K562 (cell line): ENCODE results near the gene MTRFR. TPM values are rescaled to one million over a fixed set of nuclear protein-coding genes. Genes with fewer than 3 reads are reported as not detected.

Experiments used
- ATAC-seq: fragments of 200-7000 bp; cut with Tn5 transposase; 3 replicates; pipeline ENCODE4 v1.9.1; 2020; ENCODE audit warnings: moderate library complexity
- BruUV-seq: library from RNA; stranded (reverse); fragments of 400-500 nt; replicated peaks from 2 replicates; lab custom pipeline; 2021; lab: Mats Ljungman, UMichigan
- CTCF ChIA-PET: fragments of 300-600 bp; formaldehyde crosslinking; extraction: SDS; loops from one replicate; lab custom pipeline; 2021; ENCODE audit warnings: low intra/inter-chr PET ratio; lab: Yijun Ruan, JAX
- POLR2A ChIA-PET: fragments of 300-600, 350-650 bp; sonication (Branson Sonifier 250); formaldehyde crosslinking; extraction: SDS; loops from one replicate; lab custom pipeline; 2021; ENCODE audit warnings: antibody characterized with exemption, inconsistent platforms; lab: Yijun Ruan, JAX
- DNase-seq, 4 experiments: peaks; one replicate each; pipeline versions ENCODE4 v3.0.0 to v3.0.0-alpha.2; 2011 to 2018; ENCODE audit warnings: low spot score in 3 of 4, mixed read lengths in 3 of 4; ENCODE audit errors: extremely low read depth in 1 of 4
- FAIRE-seq: peaks from 2 replicates; lab custom pipeline; 2011; peaks lifted over from hg19 to GRCh38; lab: Jason Lieb, UNC
- H2AFZ ChIP-seq: 2 replicates; pipeline ENCODE4 v1.6.0; 2011; ENCODE audit warnings: low read depth, low read length, control low read depth, inconsistent platforms
- H3K27ac ChIP-seq: fragments of 200-600 bp; 3 replicates; pipeline ENCODE4 v1.8.0; 2011; ENCODE audit warnings: low read depth, mild to moderate bottlenecking, control low read depth, inconsistent platforms, low read length, moderate library complexity, mixed read lengths; ENCODE audit errors: extremely low read depth
- H3K27me3 ChIP-seq, 2 experiments: fragments of 300-600 bp in 1 of 2; 2 replicates in 1 of 2; 3 replicates in 1 of 2; pipeline versions ENCODE4 v1.6.0 to v1.8.0; 2011; ENCODE audit warnings: inconsistent platforms in 2 of 2, low read length in 2 of 2, mild to moderate bottlenecking in 1 of 2, mixed read lengths in 1 of 2, moderate library complexity in 1 of 2; ENCODE audit not compliant: control insufficient read depth in 2 of 2, insufficient read depth in 2 of 2
- H3K36me3 ChIP-seq: fragments of 300-600 bp; 3 replicates; pipeline ENCODE4 v1.8.0; 2011; ENCODE audit warnings: mild to moderate bottlenecking, low read length, inconsistent platforms; ENCODE audit not compliant: control insufficient read depth, insufficient read depth
- H3K4me1 ChIP-seq, 2 experiments: fragments of 200-600 bp in 1 of 2; replicated peaks in 1 of 2; 2 replicates in 1 of 2; 3 replicates in 1 of 2; pipeline versions ENCODE4 v1.5.1 to v1.8.0; 2011; ENCODE audit warnings: inconsistent platforms in 2 of 2, low read length in 2 of 2, mild to moderate bottlenecking in 1 of 2, mixed read lengths in 1 of 2, moderate library complexity in 1 of 2; ENCODE audit not compliant: control insufficient read depth in 2 of 2, insufficient read depth in 2 of 2
- H3K4me2 ChIP-seq: 2 replicates; pipeline ENCODE4 v1.6.1; 2011; ENCODE audit warnings: low read length, control low read depth, inconsistent platforms, mixed read lengths; ENCODE audit not compliant: insufficient read depth
- H3K4me3 ChIP-seq: fragments of 200-600 bp; sonication (generic), shearing (Covaris generic); 2 replicates; pipeline ENCODE4 v1.5.1; 2016; ENCODE audit warnings: control low read depth, inconsistent platforms
- H3K79me2 ChIP-seq: fragments of 200-600 bp; 3 replicates; pipeline ENCODE4 v1.8.0; 2011; ENCODE audit warnings: low read length, inconsistent platforms; ENCODE audit not compliant: control insufficient read depth, insufficient read depth
- H3K9ac ChIP-seq, 2 experiments: 2 replicates each; pipeline versions ENCODE4 v1.6.0 to v1.6.1; 2011; ENCODE audit warnings: low read depth in 2 of 2, low read length in 2 of 2, control low read depth in 1 of 2, inconsistent platforms in 1 of 2, mild to moderate bottlenecking in 1 of 2, mixed read lengths in 1 of 2; ENCODE audit not compliant: insufficient read depth in 1 of 2
- H3K9me1 ChIP-seq: one replicate; pipeline ENCODE4 v1.6.0; 2011; ENCODE audit warnings: inconsistent platforms, mild to moderate bottlenecking, low read length, moderate library complexity; ENCODE audit not compliant: control insufficient read depth, insufficient read depth
- H3K9me3 ChIP-seq: replicated peaks from 2 replicates; pipeline ENCODE4 v1.5.1; 2011; ENCODE audit warnings: low read depth, low read length, inconsistent platforms; ENCODE audit not compliant: control insufficient read depth, insufficient read depth
- H4K20me1 ChIP-seq: replicated peaks from 2 replicates; pipeline ENCODE4 v1.6.1; 2011; ENCODE audit warnings: low read length, inconsistent platforms, mixed read lengths; ENCODE audit not compliant: control insufficient read depth, insufficient read depth
- DPF2 ChIP-seq: fragments of 450-650 bp; IDR thresholded peaks from 2 replicates; pipeline ENCODE4 v1.6.1; 2016
- POLR2A ChIP-seq: fragments of 450-650 bp; conservative IDR thresholded peaks from 2 replicates; pipeline ENCODE4 v1.6.1; 2016
- RFX1 ChIP-seq: fragments of 450-650 bp; IDR thresholded peaks from 2 replicates; pipeline ENCODE4 v1.6.1; 2016; ENCODE audit warnings: mild to moderate bottlenecking, moderate library complexity
- SPI1 ChIP-seq: IDR thresholded peaks from 2 replicates; pipeline ENCODE4 v1.6.1; 2011; ENCODE audit warnings: low read depth, low read length, control low read depth, borderline replicate concordance
- ZBTB34 ChIP-seq: fragments of 250-450 bp; sonication (Bioruptor Pico); IDR thresholded peaks from 2 replicates; pipeline ENCODE4 v1.8.0; 2021; ENCODE audit warnings: mild to moderate bottlenecking, moderate library complexity
- WGBS: fragments of 100-300 bp; shearing (Covaris generic); methylation state at CpG from one replicate; pipeline ENCODE4 v1.1.6; 2016; ENCODE audit warnings: low coverage, mixed read lengths; ENCODE audit not compliant: insufficient coverage; ENCODE audit errors: missing lambda C conversion rate; 5-methylcytosine and 5-hydroxymethylcytosine counted together
- in situ Hi-C: fragments of 300-500 bp; cut with MboI; formaldehyde crosslinking; loops from 4 replicates; pipeline ENCODE4 v1.15.0; 2018; ENCODE audit warnings: inconsistent platforms, mixed read lengths
- intact Hi-C: fragments of 100-400 bp; cut with micrococcal nuclease; formaldehyde crosslinking; loops from 2 replicates; pipeline ENCODE4 v1.14.2; 2022
- polyA plus RNA-seq, 8 experiments: library from polyadenylated mRNA; depleted of rRNA in 4 of 8; stranded (reverse) in 5 of 8; unstranded in 3 of 8; fragments of >200 nt; fragmentation: Nextera tagmentation in 2 of 8; fragmentation: Illumina TruSeq in 1 of 8; extraction: Ambion mirVana in 2 of 8; extraction: Trizol in 1 of 8; gene quantifications; 2 replicates each; pipeline versions ENCODE4 v1.2.1 to v1.2.3, GENCODE V29; 2011 to 2014; ENCODE audit warnings: inconsistent platforms in 1 of 8, missing spikeins in 1 of 8
- total RNA-seq, 7 experiments: library from RNA; depleted of rRNA in 6 of 7; stranded (reverse); fragments of >200 nt in 6 of 7; fragmentation: Illumina TruSeq in 2 of 7; extraction: Trizol in 2 of 7; gene quantifications; 2 replicates each; pipeline versions ENCODE4 v1.2.1 to v1.2.3, GENCODE V29; 2011 to 2021; ENCODE audit warnings: low replicate concordance in 1 of 7
- TF ChIP-seq, protein P1 (sequence below): fragments of 450-650 bp; IDR thresholded peaks from 2 replicates; pipeline ENCODE4 v1.6.1; 2016; ENCODE audit warnings: mild to moderate bottlenecking

MTRFR gene
- total and polyA plus RNA-seq, 9 of the 15 experiments (the other 6 are each of a cell fraction or from before 2014, with no cell fraction given), result 16.7 to 55.6 (median 34.7) TPM

DNA sequence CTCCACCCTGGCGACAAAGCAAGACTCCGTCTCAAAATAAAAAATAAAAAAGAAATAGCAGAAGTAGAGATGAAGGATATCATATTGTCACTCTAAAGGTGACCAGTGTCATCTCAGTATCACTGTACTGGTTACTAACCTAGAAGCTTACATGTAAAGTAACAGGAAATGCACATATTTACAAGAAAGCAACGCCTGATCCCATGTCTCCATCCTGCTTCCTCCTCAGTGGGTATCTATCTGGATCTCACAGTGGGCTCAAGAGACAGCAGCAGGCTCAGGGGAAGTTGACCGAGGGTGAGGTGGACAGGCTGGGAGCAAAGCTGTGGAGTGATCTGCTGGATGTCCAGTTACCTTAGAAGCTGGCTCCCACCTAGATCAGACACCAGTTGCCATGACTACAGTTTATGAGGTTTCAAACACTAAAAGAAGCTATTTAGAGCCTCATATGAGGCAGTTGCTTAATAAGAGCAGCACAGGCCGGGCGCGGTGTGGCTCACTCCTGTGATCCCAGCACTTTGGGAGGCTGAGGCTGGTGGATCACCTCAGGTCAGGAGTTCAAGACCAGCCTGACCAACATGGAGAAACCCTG, 10.5 kb downstream of the MTRFR start:
- FAIRE-seq (no peak), DNase-seq (no peak), ATAC-seq (no peak; the same call in 2 of the 3 replicates)
- Histone ChIP-seq H3K9me1 (no peaks in the 10 kb centered on the region), H3K9ac (no peak overlapping the region), H4K20me1 (no peaks in the 10 kb centered on the region), H3K9me3 (0 out of 2 replicates have a peak, but pooled peaks cover 2% of the 10 kb centered on the region), H3K4me1 (peaks cover 3 to 4% of the 10 kb centered on the region in 2 experiments; a peak in 3 of 5 replicates), H3K27me3 (no peaks in the 10 kb centered on the region), H3K36me3 (peaks cover 46% of the 10 kb centered on the region), H2AFZ (no peak overlapping the region), H3K4me3 (no peak overlapping the region), H3K4me2 (no peak overlapping the region), H3K27ac (no peak overlapping the region), H3K79me2 (peaks cover 74% of the 10 kb centered on the region)
- CTCF ChIA-PET, result no interaction called here
- in situ Hi-C loops (no loop called here), intact Hi-C loops (no loop called here)
- POLR2A ChIA-PET, result interaction anchor here (1.2 to 3.4 kb wide), 2 partner anchors 10 to 11 kb away, joined by 4 to 28 read pairs; partner anchors contain the start of genes MPHOSPH9 and MTRFR
- 74% methylated on average over 7 of the region's 7 CpGs for WGBS
- TF ChIP-seq ZBTB34 (no peak), POLR2A (0 out of 2 replicates have a peak, but pooled peaks have one; percentile 12), RFX1 (peak; percentile 82)
- no TSS peak for BruUV-seq

- TF ChIP-seq, protein P1, sequence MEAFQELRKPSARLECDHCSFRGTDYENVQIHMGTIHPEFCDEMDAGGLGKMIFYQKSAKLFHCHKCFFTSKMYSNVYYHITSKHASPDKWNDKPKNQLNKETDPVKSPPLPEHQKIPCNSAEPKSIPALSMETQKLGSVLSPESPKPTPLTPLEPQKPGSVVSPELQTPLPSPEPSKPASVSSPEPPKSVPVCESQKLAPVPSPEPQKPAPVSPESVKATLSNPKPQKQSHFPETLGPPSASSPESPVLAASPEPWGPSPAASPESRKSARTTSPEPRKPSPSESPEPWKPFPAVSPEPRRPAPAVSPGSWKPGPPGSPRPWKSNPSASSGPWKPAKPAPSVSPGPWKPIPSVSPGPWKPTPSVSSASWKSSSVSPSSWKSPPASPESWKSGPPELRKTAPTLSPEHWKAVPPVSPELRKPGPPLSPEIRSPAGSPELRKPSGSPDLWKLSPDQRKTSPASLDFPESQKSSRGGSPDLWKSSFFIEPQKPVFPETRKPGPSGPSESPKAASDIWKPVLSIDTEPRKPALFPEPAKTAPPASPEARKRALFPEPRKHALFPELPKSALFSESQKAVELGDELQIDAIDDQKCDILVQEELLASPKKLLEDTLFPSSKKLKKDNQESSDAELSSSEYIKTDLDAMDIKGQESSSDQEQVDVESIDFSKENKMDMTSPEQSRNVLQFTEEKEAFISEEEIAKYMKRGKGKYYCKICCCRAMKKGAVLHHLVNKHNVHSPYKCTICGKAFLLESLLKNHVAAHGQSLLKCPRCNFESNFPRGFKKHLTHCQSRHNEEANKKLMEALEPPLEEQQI, result no peak
- TF ChIP-seq SPI1 (peak; percentile 85), DPF2 (no peak)
- TF ChIP-seq, all 486 proteins: peak for 1
- Histone ChIP-seq H3K9me3 (0 out of 2 replicates have a peak, but pooled peaks cover 2% of the 10 kb centered on the region), H3K9ac (no peak overlapping the region), H3K4me3 (no peak overlapping the region), H4K20me1 (no peaks in the 10 kb centered on the region), H3K79me2 (peaks cover 76% of the 10 kb centered on the region), H3K36me3 (peaks cover 37% of the 10 kb centered on the region; the same call in 2 of the 3 replicates), H3K4me1 (peaks cover 11 to 12% of the 10 kb centered on the region in 2 experiments), H2AFZ (no peak overlapping the region), H3K27me3 (no peaks in the 10 kb centered on the region), H3K27ac (peak overlapping the region; percentile 22; the same call in 1 of the 3 replicates), H3K4me2 (no peak overlapping the region), H3K9me1 (no peaks in the 10 kb centered on the region)
- ATAC-seq, result no peak
- ChIA-PET POLR2A (interaction anchor here (1.4 to 1.5 kb wide), 2 partner anchors 9 to 12 kb away, joined by 4 to 15 read pairs; partner anchors contain the start of genes MPHOSPH9 and MTRFR), CTCF (no interaction called here)
- DNase-seq, result no peak
- intact Hi-C loops, result no loop called here
- 14% methylated on average over 3 of the region's 3 CpGs for WGBS
- FAIRE-seq, result no peak
- no TSS peak for BruUV-seq
- in situ Hi-C loops, result no loop called here
Measured at GRCh38 chr12:123245678-123246077, 12.4 kb downstream of the MTRFR start.
